Mesendoderm (in vitro differentiated cells): ENCODE data around the gene TRMT61A.

Source experiments
- DNase-seq: peaks from one replicate; pipeline ENCODE4 v3.0.0; 2013
- H2AK5ac ChIP-seq: 2 replicates; pipeline ENCODE4 v1.6.1; 2013; ENCODE audit warnings: low read length, inconsistent platforms
- H2BK120ac ChIP-seq: 2 replicates; pipeline ENCODE4 v1.6.1; 2013; ENCODE audit warnings: low read depth, mild to moderate bottlenecking, low read length, moderate library complexity, mixed read lengths
- H2BK15ac ChIP-seq: replicated peaks from 2 replicates; pipeline ENCODE4 v1.6.1; 2013; ENCODE audit warnings: low read depth, mild to moderate bottlenecking, moderate library complexity
- H2BK5ac ChIP-seq: 2 replicates; pipeline ENCODE4 v1.6.1; 2013; ENCODE audit warnings: low read length, inconsistent platforms
- H3K18ac ChIP-seq: 2 replicates; pipeline ENCODE4 v1.6.1; 2013; ENCODE audit warnings: mild to moderate bottlenecking, low read length, mixed read lengths
- H3K23ac ChIP-seq: one replicate; pipeline ENCODE4 v1.6.1; 2013; ENCODE audit warnings: low read length
- H3K27ac ChIP-seq: 2 replicates; pipeline ENCODE4 v1.5.1; 2013; ENCODE audit warnings: low read depth, mild to moderate bottlenecking, inconsistent platforms, low read length, moderate library complexity
- H3K27me3 ChIP-seq: 2 replicates; pipeline ENCODE4 v1.6.1; 2013; ENCODE audit warnings: low read length, control low read depth, mild to moderate bottlenecking, inconsistent platforms; ENCODE audit not compliant: insufficient read depth, poor library complexity
- H3K36me3 ChIP-seq: 2 replicates; pipeline ENCODE4 v1.6.1; 2013; ENCODE audit warnings: low read length, inconsistent platforms; ENCODE audit not compliant: control insufficient read depth, insufficient read depth
- H3K4ac ChIP-seq: one replicate; pipeline ENCODE4 v1.6.1; 2013; ENCODE audit warnings: low read depth, mild to moderate bottlenecking, low read length, moderate library complexity
- H3K4me1 ChIP-seq: 2 replicates; pipeline ENCODE4 v1.6.1; 2013; ENCODE audit warnings: low read depth, low read length, inconsistent platforms; ENCODE audit not compliant: control insufficient read depth
- H3K4me2 ChIP-seq: 2 replicates; pipeline ENCODE4 v1.6.1; 2013; ENCODE audit warnings: low read length
- H3K4me3 ChIP-seq: 2 replicates; pipeline ENCODE4 v1.5.1; 2013; ENCODE audit warnings: mild to moderate bottlenecking, low read length
- H3K56ac ChIP-seq: one replicate; pipeline ENCODE4 v1.6.1; 2013; ENCODE audit warnings: low read length
- H3K79me1 ChIP-seq: 2 replicates; pipeline ENCODE4 v1.6.1; 2013; ENCODE audit warnings: low read length, inconsistent platforms
- H3K79me2 ChIP-seq: 2 replicates; pipeline ENCODE4 v1.6.1; 2013; ENCODE audit warnings: mild to moderate bottlenecking, low read length; ENCODE audit not compliant: control insufficient read depth, insufficient read depth
- H3K9ac ChIP-seq: 2 replicates; pipeline ENCODE4 v1.6.1; 2013; ENCODE audit warnings: low read length, inconsistent platforms
- H4K5ac ChIP-seq: one replicate; pipeline ENCODE4 v1.6.1; 2013; ENCODE audit warnings: low read length
- H4K8ac ChIP-seq: one replicate; pipeline ENCODE4 v1.6.1; 2013; ENCODE audit warnings: low read depth, mild to moderate bottlenecking, control low read depth, low read length, moderate library complexity
- whole genome bisulfite sequencing: extraction: QIAGEN DNeasy Blood & Tissue Kit; methylation state at CpG from one replicate; pipeline ENCODE4 v1.1.7; 2013; ENCODE audit warnings: low lambda C conversion rate, missing lambda C conversion rate; ENCODE audit not compliant: insufficient coverage; ENCODE audit errors: extremely low coverage; 5-methylcytosine and 5-hydroxymethylcytosine counted together

Gene TRMT61A

GRCh38 chr14:103517174-103517566 is 11.8 kb upstream of the TRMT61A start:
- WGBS: no CpG with 5 or more reads among the region's 10 CpGs
- no peak overlapping the region for H3K18ac ChIP-seq
- H3K4ac ChIP-seq: no peak overlapping the region
- no peaks in the 10 kb centered on the region for H3K4me1 ChIP-seq
- H4K8ac ChIP-seq: no peak overlapping the region
- no peak overlapping the region for H3K23ac ChIP-seq
- H3K27ac ChIP-seq: no peak overlapping the region
- no peak overlapping the region for H2BK5ac ChIP-seq
- H3K79me2 ChIP-seq: no peaks in the 10 kb centered on the region
- H2BK120ac ChIP-seq: no peak overlapping the region
- no peaks in the 10 kb centered on the region for H3K79me1 ChIP-seq
- H3K9ac ChIP-seq: no peak overlapping the region
- H2AK5ac ChIP-seq: no peak overlapping the region
- no peak overlapping the region for H2BK15ac ChIP-seq
- H3K4me3 ChIP-seq: no peak overlapping the region
- H3K56ac ChIP-seq: no peak overlapping the region
- H3K27me3 ChIP-seq: no peaks in the 10 kb centered on the region
- no peak overlapping the region for H4K5ac ChIP-seq
- no peak overlapping the region for H3K4me2 ChIP-seq
- DNase-seq: no peak
- no peaks in the 10 kb centered on the region for H3K36me3 ChIP-seq

DNA sequence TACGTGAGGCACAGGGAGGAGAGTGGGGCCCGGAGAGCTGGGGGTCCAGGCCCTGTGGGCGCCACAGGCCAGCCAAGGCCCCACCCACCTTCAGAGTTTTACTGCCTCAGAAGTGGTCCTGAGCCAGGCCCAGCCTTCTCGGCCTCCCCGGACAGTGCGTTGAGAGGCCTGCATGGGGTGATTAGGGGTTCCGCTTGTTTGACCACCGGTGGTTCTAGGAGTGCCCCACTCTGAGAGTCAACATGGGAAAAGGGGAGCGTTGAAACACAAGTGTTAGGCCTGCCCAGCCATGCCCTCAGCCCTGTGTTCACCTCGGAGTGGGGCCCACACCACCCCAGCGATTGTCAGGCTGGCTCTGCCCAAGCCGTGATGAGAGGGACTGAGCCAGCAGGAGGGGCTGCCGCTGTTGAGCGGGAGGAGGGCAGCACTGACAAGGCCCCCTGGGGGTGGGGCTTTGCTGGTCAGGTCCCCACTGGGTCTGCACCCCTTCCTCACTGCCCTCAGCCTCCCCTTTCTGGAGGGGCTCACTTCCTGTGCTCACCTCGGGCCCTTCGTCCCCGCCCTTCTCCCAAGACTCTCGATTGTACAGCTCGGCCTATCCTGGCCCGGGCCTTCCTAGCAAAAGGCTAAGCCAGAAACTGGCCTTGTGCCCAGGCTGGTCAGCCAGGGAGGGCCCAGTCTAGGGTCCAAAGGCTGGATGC is 11.1 kb upstream of the TRMT61A start:
- H3K27ac ChIP-seq: no peak overlapping the region

DNA sequence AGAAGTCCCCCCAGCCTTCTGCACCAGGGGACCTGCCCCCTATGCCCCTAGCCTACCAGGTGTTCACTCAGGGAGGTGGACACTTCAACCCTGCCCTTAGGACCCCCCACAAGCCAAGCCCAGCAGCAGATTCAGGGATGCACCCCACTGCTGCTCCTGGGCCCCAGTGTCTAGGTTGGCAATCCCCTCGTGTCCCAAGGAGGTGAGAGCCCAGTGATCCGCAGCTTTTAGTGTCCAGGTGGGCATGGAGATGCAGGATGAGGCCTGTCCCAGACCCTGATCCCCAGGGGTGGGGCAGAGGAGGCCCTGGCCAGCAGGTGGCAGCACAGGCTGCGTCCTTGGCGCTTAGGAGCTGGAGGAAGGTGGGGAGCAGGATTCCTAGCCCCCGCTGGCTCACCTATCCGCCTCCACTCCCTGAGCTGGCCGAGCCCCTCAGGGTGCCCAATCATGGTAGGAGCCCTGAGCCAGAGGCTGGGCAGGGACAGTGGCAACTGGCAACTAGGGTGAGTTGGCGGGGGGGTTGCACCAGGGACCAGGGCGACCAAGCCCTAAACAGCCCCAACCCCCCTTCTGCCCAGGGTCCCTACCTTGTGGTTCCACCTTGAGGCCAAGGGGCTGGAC is 10.5 kb upstream of the TRMT61A start:
- no peak overlapping the region for H3K18ac ChIP-seq
- H3K4me3 ChIP-seq: no peak overlapping the region
- H3K27me3 ChIP-seq: peaks cover 1% of the 10 kb centered on the region
- peak overlapping the region; percentile 27 for H3K56ac ChIP-seq
- H3K79me1 ChIP-seq: no peaks in the 10 kb centered on the region
- no peak overlapping the region for H3K4ac ChIP-seq
- no peak overlapping the region for H2BK5ac ChIP-seq
- WGBS: no CpG with 5 or more reads among the region's 9 CpGs
- H2BK120ac ChIP-seq: no peak overlapping the region
- no peak overlapping the region for H3K9ac ChIP-seq
- no peaks in the 10 kb centered on the region for H3K4me1 ChIP-seq
- H3K23ac ChIP-seq: no peak overlapping the region
- no peak overlapping the region for H4K8ac ChIP-seq
- peak; percentile 62 for DNase-seq
- H2BK15ac ChIP-seq: no peak overlapping the region
- H2AK5ac ChIP-seq: no peak overlapping the region
- H3K36me3 ChIP-seq: no peaks in the 10 kb centered on the region
- no peak overlapping the region for H4K5ac ChIP-seq
- H3K4me2 ChIP-seq: no peak overlapping the region
- no peaks in the 10 kb centered on the region for H3K79me2 ChIP-seq
- no peak overlapping the region for H3K27ac ChIP-seq

More for the DNA sequence above, 11.1 kb upstream of the TRMT61A start:
- H4K8ac ChIP-seq: no peak overlapping the region
- DNase-seq: no peak
- no peak overlapping the region for H2BK120ac ChIP-seq
- no peaks in the 10 kb centered on the region for H3K27me3 ChIP-seq
- no peak overlapping the region for H3K18ac ChIP-seq
- H3K4me3 ChIP-seq: no peak overlapping the region
- H3K56ac ChIP-seq: no peak overlapping the region
- H2BK15ac ChIP-seq: no peak overlapping the region
- no CpG with 5 or more reads among the region's 20 CpGs for whole genome bisulfite sequencing
- no peaks in the 10 kb centered on the region for H3K36me3 ChIP-seq
- no peak overlapping the region for H2BK5ac ChIP-seq
- no peak overlapping the region for H4K5ac ChIP-seq
- H3K4me1 ChIP-seq: no peaks in the 10 kb centered on the region
- H3K9ac ChIP-seq: no peak overlapping the region
- H3K4ac ChIP-seq: no peak overlapping the region
- no peak overlapping the region for H2AK5ac ChIP-seq
- no peaks in the 10 kb centered on the region for H3K79me1 ChIP-seq
- H3K4me2 ChIP-seq: no peak overlapping the region
- H3K23ac ChIP-seq: no peak overlapping the region
- no peaks in the 10 kb centered on the region for H3K79me2 ChIP-seq

DNA sequence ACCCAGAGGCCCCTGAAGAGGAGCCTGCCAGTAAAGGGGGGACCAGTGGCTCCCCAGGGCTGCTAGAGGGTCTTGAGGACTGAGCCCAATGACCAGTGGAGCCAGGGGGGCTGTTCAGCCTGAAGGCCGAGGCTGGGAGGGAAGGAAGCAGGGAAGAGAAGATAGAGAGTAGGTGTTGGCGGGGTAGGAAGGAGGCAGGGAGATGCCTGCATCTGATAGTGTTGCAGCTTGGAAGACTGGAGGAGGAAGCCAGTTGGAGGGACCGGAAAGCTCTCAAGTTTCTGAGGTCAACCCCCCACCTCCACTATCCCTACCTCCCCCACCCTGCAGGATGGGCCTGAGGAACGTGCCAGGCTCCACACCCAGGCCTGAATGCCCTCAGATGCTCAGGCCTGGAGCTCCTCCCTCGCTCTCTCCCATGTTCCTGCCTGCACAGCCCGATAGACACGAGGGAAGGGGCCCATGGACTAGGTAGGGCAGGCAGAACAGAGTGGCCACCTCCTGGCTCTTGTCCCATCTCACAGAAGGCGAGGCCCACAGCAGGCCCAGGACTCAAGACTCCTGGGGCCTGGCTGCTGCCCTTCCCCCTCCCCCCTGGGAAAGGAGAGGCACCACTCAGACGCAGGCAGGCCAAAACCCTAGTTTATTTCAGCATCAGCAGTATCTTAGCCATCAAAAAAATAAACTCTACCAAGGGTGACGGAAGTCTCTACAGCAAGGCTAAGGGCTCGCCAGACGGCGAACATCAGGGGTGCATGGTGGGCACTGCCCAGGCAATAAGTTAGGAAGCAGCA is 9.8 kb upstream of the TRMT61A start:
- no peaks in the 10 kb centered on the region for H3K79me1 ChIP-seq
- no peak overlapping the region for H3K23ac ChIP-seq
- no peak overlapping the region for H3K18ac ChIP-seq
- H3K27ac ChIP-seq: no peak overlapping the region
- no peaks in the 10 kb centered on the region for H3K79me2 ChIP-seq
- H3K4me2 ChIP-seq: no peak overlapping the region
- no peak overlapping the region for H4K8ac ChIP-seq
- no peak overlapping the region for H4K5ac ChIP-seq
- no peak overlapping the region for H3K56ac ChIP-seq
- H2BK120ac ChIP-seq: no peak overlapping the region
- H3K27me3 ChIP-seq: peaks cover 5% of the 10 kb centered on the region
- H3K4me3 ChIP-seq: no peak overlapping the region
- no peak overlapping the region for H2BK5ac ChIP-seq
- no peak overlapping the region for H3K9ac ChIP-seq
- no peaks in the 10 kb centered on the region for H3K36me3 ChIP-seq
- no CpG with 5 or more reads among the region's 13 CpGs for WGBS
- peak; percentile 50 for DNase-seq
- H3K4ac ChIP-seq: no peak overlapping the region
- H2AK5ac ChIP-seq: no peak overlapping the region
- H3K4me1 ChIP-seq: no peaks in the 10 kb centered on the region
- no peak overlapping the region for H2BK15ac ChIP-seq

- no peak overlapping the region for H3K4me3 ChIP-seq
These were observed 9.2 kb upstream of the TRMT61A start for GRCh38 chr14:103519837-103520212.

More at GRCh38 chr14:103519837-103520212, 9.2 kb upstream of the TRMT61A start:
- WGBS: no CpG with 5 or more reads among the region's 22 CpGs
- DNase-seq: no peak
- Histone ChIP-seq H3K27ac (no peak overlapping the region), H3K4me2 (no peak overlapping the region), H3K79me2 (no peaks in the 10 kb centered on the region), H2BK15ac (no peak overlapping the region), H4K8ac (no peak overlapping the region), H2BK5ac (no peak overlapping the region), H3K36me3 (no peaks in the 10 kb centered on the region), H2AK5ac (no peak overlapping the region), H3K4ac (no peak overlapping the region), H3K4me1 (no peaks in the 10 kb centered on the region), H4K5ac (no peak overlapping the region), H3K56ac (no peak overlapping the region), H3K9ac (no peak overlapping the region), H3K23ac (no peak overlapping the region), H2BK120ac (no peak overlapping the region), H3K18ac (no peak overlapping the region), H3K27me3 (peaks cover 5% of the 10 kb centered on the region), H3K79me1 (no peaks in the 10 kb centered on the region)
